Medulla oblongata (tissue), 1 donor: ENCODE data around the gene CCDC61.

Source experiments
- DNase-seq: peaks from one replicate; pipeline ENCODE4 v3.0.0-alpha.2; 2015; ENCODE audit errors: extremely low spot score

CCDC61 gene

DNA sequence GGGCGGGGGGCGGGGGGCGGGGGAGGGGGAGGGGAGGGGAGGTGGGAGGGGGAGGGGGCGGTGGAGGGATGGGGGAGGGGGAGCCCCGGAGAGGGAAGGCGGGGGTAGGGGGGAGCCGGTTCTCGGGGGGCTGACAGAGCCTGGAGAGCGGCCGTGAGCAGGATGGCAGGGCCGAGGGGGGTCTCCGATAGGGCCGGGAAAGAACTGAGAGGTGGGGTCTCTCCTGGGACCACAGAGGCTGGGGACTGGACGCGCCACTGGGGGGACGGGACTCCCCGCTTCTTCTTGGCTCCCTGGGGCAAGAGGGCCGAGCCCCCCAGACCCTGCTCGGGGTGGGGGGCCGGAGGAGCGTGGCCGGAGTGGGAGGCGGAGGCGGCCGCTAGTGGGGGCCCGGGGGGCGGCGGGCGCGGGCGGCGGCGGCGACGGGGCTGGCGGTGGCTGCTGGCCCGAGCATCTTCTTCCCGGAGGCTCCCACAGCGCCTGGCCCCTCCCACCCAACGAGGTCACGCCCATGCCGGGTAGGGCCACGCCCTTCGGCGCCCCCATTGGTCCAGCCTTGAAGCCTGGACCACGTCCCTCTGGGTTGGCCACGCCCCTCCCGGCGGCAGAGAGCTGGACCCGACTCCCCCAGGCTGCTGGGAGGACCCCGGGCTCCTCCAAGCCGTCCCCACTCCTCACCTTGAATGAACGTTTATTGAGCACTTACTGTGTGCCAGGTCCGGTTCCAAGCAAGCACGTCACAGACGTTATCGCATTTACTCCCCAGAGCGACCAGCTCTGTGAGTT is 21.5 kb upstream of the CCDC61 start, which contains the start of gene NOVA2:
Gene NOVA2 (minus strand): TSS at position 313 of the 786 bp plus-strand sequence. CDS start 514 bp downstream, outside the sequence.
- DNase-seq: peak; percentile 81

GRCh38 chr19:45975306-45976070 is 19.8 kb upstream of the CCDC61 start:
- no peak for DNase-seq

GRCh38 chr19:45976178-45976577 is 19.1 kb upstream of the CCDC61 start:
- no peak for DNase-seq

DNA sequence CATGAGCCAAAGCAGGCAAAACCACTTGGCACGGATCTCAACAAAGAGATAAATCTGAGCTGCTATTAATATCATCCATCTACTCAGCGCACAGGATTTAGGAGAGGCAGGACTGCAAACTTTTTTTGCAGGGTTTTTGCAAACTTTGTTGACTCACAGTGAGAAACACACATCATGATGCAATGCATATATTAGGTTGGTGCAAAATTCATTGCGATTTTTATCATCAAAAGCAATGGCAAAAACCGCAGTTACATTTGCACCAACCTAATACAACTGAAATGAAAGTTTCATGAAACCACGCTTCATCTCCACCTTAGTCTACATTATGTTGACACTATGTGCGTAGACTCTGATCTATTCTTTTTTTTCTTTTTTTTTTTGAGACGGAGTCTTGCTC is 17.1 kb upstream of the CCDC61 start:
- DNase-seq: no peak

DNA sequence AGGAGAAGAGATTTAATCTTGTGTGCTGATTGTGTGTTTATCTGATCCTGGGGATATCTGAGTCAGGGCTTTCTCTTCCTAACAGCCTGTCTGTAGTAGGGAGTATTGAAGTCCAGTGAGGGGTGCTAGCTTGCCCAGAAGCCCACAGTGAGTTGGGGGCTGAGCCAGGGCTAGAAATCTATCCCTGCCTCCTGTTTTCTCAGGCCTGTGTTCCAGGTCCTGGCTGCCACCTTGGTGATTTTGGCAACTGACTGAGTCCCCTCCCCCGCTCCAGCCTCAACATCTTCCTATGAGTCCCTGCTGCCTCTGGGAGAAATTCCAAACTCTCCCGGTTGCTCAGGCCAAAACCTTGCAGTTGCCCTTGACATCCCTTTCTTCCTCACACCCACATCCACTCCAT is 13.9 kb upstream of the CCDC61 start:
- DNase-seq: peak; percentile 58

DNA sequence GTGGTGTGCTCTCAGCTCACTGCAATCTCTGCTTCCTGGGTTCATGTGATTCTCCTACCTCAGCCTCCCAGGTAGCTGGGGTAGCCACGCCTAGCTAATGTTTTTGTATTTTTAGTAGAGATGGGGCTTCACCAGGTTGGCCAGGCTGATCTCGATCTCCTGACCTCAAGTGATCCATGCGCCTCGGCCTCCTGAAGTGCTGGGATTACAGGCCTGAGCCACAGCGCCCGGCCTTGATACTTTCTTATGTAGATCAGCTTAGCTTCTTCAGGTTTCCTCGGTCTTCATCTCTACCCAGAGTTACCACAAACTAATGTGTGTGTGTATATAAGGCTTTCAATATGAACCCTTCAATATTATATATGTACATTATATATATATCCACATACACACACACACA is 9.9 kb upstream of the CCDC61 start:
- no peak for DNase-seq

- DNase-seq: no peak
Observed at GRCh38 chr19:45990113-45990728, 5.0 kb upstream of the CCDC61 start.

GRCh38 chr19:45994456-45994997 is 740 bp upstream of the CCDC61 start:
- DNase-seq: no peak

GRCh38 chr19:45995715-45996385 is 583 bp downstream of the CCDC61 start:
- no peak for DNase-seq

DNA sequence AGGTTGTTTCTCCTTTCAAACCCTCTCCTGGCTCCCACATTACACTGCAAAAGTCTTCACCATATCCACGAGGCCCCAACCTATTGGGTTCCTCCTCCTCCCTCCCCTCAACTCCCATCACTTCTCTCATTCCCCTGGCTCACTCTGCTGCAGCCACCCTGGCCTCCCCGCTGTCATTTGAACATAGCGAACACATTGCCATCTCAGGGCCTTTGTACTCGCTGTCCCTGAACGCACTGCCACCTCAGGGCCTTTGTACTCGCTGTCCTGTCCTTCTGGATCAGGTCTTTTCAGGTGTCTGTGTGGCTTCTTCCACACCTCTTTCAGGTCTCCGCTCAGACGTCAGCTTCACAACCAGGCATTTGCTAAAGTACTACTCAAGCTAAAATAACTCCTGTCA is 1.7 kb downstream of the CCDC61 start:
- no peak for DNase-seq

DNA sequence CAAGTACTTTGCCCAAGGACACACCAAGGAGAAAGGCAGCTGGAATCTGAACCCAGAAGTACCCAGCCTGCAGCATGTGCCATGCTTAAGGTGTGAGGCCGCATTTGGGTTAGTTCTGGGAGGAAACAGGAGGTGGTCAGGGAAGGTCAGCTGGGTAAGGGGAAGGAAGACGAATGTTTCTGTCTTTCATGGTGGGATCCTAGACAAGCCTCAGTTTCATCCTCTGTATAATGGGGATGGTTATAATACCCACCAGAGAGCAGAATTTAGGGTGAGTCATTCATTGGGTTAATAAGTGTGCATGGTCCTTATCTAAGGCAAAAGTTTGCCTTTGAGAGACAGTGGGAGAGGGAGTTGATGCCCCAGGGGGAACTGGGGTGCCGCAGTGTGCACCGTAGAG is 3.6 kb downstream of the CCDC61 start:
- no peak for DNase-seq

DNA sequence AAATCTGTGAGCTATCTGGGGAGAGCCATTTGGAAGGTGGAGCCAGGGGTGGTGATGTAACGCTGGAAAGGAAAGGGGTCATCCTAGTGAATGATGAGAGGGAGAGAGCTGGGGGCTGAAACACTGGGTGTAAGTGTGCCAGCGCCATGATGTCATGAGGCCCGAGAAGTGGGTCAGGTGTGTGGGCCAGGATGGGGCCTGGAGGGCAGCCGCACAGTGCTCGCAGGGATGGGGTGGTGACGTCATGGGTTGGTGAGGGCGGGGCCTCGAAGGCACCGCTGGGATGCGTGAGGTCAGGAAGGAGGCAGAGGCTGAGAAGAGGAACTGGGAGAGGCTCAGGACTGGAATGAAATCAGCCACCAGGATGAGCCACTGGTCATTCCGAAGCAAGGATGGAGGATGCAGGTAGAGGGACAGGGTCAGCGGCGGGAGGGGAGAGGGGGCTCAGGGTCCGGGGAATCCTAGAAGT is 4.4 kb downstream of the CCDC61 start:
- peak; percentile 26 for DNase-seq

GRCh38 chr19:46000491-46001246 is 5.4 kb downstream of the CCDC61 start:
- peak; percentile 57 for DNase-seq

DNA sequence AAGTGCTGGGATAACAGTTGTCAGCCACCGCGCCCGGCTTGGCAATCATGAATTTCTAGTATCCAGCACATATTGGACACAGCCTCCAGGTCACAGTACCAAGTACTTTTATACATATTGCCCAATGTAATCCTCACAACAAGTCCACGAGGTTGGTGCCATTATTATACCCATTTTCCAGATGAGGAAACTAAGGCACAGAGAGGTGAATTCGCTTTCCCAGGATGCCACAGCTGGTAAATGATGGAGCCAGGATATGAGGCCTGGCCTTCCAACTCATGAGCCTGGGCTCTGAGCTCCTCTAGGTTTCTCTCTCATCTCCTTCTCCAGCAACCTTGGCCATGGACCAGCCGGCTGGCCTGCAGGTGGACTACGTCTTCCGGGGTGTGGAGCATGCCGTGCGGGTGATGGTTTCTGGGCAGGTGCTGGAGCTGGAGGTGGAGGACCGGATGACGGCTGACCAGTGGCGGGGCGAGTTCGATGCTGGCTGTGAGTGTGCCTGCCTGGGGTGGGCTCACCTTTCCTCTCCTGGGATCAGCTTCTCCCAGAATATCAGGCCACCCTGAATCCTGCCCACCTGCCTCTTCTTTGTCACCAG is 7.5 kb downstream of the CCDC61 start:
- DNase-seq: no peak

DNA sequence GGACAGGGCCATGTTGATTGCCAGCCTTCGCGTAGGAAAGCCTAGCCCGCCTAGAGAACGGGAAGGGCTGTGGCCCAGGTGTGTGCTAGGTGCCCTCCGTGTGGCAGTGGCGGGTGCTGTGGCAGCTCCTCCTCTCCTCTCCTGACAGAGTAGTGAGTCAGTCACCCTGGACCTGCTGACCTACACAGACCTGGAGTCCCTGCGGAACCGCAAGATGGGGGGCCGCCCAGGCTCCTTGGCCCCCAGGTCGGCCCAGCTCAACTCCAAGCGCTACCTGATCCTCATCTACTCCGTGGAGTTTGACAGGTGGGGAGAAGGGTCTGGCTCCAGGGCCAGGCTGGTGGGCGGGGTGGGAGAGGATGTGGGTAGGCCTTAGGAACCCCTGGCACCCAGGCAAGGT is 11.1 kb downstream of the CCDC61 start:
- DNase-seq: no peak

DNA sequence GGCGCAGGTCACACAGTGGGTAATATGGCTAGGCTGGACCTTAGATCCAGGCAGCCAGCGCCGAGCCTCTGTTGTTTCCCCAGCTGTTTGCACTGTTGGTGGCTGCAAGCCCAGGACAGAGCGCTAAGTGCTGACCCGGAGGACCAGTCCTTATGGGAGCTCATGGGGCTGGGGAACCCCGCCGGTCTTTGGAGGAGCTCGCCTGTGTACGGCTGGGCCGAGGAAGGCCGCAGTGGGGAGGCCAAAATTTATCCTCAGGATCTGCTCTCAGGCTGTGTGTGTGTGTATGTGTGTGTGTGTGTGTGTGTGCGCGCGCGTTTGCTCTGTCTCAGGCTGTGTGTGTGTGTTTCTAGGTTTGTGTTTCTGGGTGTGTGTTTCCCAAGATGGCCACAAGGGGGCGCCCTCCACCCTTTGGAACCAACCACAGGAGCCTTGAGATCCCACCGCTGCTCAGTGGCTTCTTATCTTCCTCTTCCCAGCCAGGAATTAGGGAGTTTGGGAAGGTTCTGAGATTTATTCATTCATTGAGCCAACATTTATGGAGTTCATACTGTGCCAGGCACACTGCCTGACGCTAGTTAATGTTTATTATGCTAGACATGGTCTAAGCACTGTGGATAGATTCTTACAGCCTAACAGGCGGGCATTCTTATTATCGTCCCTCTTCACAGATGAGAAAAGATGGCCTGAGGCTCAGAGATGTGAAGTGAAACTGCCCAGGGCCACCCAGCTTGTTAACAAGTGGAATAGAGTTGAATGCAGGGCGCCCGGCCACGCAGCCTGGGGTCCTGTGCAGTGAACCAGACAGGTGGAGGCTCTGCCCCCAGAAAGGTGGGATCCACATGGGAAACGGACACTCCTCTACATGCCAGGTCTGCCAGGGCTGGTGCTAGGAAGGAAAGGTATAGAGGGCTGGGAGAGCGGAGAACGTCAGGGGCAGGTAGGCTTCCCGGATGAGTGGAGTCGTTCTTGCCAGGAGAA is 14.6 kb downstream of the CCDC61 start:
- peak; percentile 84 for DNase-seq

DNA sequence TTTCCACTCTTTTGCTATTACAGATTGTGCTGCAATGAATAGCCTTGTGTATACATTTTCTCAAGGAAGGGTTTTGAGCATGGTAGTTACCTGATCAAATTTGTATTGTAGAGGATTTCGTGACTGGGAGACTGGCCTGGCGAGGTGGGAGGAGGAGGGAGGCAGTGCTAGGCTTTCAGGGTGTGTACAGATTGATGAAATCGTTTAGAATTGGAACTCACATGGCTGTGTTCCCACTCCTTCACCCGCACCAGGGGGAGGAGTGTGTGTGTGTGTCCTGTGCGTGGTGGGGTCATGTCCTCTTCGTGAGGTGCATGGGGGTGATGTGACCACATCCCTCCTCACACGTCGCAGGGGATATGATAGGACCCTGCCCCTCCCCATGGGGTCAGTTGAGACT is 19.3 kb downstream of the CCDC61 start:
- DNase-seq: no peak

GRCh38 chr19:46014941-46015686 is 19.8 kb downstream of the CCDC61 start:
- no peak for DNase-seq
